OCI-LY1 (cell line): ENCODE data around the gene CALML5.

ENCODE experiments used
- EZH2 ChIP-seq: fragments of 200-600 bp; sonication (generic), shearing (Covaris generic); IDR thresholded peaks from 2 replicates; pipeline ENCODE4 v1.8.0; 2017; ENCODE audit warnings: borderline replicate concordance, mixed run types, mild to moderate bottlenecking, antibody characterized with exemption, low read length, moderate library complexity, mixed read lengths
- TF ChIP-seq, protein P1 (sequence below): fragments of 200-600 bp; sonication (generic), shearing (Covaris generic); IDR thresholded peaks from 2 replicates; pipeline ENCODE4 v1.5.1; 2017; ENCODE audit warnings: mild to moderate bottlenecking, antibody characterized with exemption, low read length, moderate library complexity, mixed read lengths

DNA sequence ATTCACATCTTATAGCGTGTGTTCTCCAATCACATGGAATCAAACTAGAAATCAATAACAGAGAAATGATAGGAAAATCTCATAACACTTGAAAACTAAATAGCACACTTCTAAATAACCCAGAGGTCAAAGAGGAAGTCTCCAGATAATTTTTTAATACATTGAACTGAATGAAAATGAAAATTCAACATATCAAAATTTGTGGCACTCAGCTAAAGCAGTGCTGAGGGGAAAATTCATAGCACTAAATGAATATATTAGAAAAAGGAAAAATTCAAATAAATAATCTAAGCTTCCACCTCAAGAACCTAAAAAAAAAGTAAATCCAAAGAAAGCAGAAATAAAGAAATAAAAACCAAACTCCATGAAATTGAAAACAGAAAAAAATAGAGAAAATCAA lies 42.7 kb upstream of the CALML5 start:
- TF ChIP-seq, protein P1, sequence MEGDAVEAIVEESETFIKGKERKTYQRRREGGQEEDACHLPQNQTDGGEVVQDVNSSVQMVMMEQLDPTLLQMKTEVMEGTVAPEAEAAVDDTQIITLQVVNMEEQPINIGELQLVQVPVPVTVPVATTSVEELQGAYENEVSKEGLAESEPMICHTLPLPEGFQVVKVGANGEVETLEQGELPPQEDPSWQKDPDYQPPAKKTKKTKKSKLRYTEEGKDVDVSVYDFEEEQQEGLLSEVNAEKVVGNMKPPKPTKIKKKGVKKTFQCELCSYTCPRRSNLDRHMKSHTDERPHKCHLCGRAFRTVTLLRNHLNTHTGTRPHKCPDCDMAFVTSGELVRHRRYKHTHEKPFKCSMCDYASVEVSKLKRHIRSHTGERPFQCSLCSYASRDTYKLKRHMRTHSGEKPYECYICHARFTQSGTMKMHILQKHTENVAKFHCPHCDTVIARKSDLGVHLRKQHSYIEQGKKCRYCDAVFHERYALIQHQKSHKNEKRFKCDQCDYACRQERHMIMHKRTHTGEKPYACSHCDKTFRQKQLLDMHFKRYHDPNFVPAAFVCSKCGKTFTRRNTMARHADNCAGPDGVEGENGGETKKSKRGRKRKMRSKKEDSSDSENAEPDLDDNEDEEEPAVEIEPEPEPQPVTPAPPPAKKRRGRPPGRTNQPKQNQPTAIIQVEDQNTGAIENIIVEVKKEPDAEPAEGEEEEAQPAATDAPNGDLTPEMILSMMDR: no peak
- no peak for TF ChIP-seq EZH2
